Neuronal stem cell (in vitro differentiated cells): Measurements from ENCODE around the gene CRABP1.

Experiments
- DNase-seq: peaks from one replicate; pipeline ENCODE4 v3.0.0-alpha.2; 2013; ENCODE audit warnings: low spot score
- H2AFZ ChIP-seq: one replicate; pipeline ENCODE4 v1.6.1; 2013; ENCODE audit warnings: mild to moderate bottlenecking, low read length, inconsistent platforms
- H2AK5ac ChIP-seq: 2 replicates; pipeline ENCODE4 v1.6.1; 2013; ENCODE audit warnings: low read depth, mild to moderate bottlenecking, inconsistent platforms, low read length, moderate library complexity, mixed read lengths
- H2BK120ac ChIP-seq: 2 replicates; pipeline ENCODE4 v1.6.1; 2013; ENCODE audit warnings: low read depth, mild to moderate bottlenecking, inconsistent platforms, low read length, moderate library complexity, mixed read lengths
- H2BK12ac ChIP-seq: one replicate; pipeline ENCODE4 v1.6.1; 2013; ENCODE audit warnings: low read length, inconsistent platforms
- H2BK15ac ChIP-seq: 2 replicates; pipeline ENCODE4 v1.6.1; 2013; ENCODE audit warnings: mild to moderate bottlenecking, low read length, inconsistent platforms, mixed read lengths
- H2BK5ac ChIP-seq: one replicate; pipeline ENCODE4 v1.6.1; 2013; ENCODE audit warnings: inconsistent platforms, mild to moderate bottlenecking, low read length, moderate library complexity
- H3K14ac ChIP-seq: one replicate; pipeline ENCODE4 v1.6.1; 2013; ENCODE audit warnings: low read length, inconsistent platforms
- H3K18ac ChIP-seq: 2 replicates; pipeline ENCODE4 v1.6.1; 2013; ENCODE audit warnings: low read length, inconsistent platforms
- H3K23ac ChIP-seq: 2 replicates; pipeline ENCODE4 v1.6.1; 2013; ENCODE audit warnings: low read depth, mild to moderate bottlenecking, mixed read lengths, low read length, inconsistent platforms; ENCODE audit not compliant: poor library complexity
- H3K27ac ChIP-seq: replicated peaks from 3 replicates; pipeline ENCODE4 v1.5.1; 2013; ENCODE audit warnings: low read length, inconsistent platforms
- H3K27me3 ChIP-seq, 3 experiments: 2 replicates each; pipeline ENCODE4 v1.6.1; 2013; ENCODE audit warnings: low read length in 3 of 3, mild to moderate bottlenecking in 2 of 3, inconsistent platforms in 1 of 3, low read depth in 1 of 3, mixed read lengths in 1 of 3, moderate library complexity in 1 of 3; ENCODE audit not compliant: control insufficient read depth in 3 of 3, insufficient read depth in 3 of 3
- H3K36me3 ChIP-seq, 2 donors: replicated peaks in 1 of 2; 2 replicates each; pipeline ENCODE4 v1.6.1; 2013; ENCODE audit warnings: low read length in 2 of 2; ENCODE audit not compliant: control insufficient read depth in 2 of 2, insufficient read depth in 2 of 2
- H3K4ac ChIP-seq: 2 replicates; pipeline ENCODE4 v1.6.1; 2013; ENCODE audit warnings: inconsistent platforms, mild to moderate bottlenecking, low read length, moderate library complexity
- H3K4me1 ChIP-seq, 2 donors: 1 replicate in 1 of 2; 2 replicates in 1 of 2; pipeline ENCODE4 v1.6.1; 2013; ENCODE audit warnings: low read length in 2 of 2, low read depth in 1 of 2; ENCODE audit not compliant: control insufficient read depth in 2 of 2, insufficient read depth in 1 of 2
- H3K4me2 ChIP-seq: one replicate; pipeline ENCODE4 v1.6.1; 2013; ENCODE audit warnings: mild to moderate bottlenecking, low read length, inconsistent platforms; ENCODE audit not compliant: insufficient read depth, poor library complexity, severe bottlenecking
- H3K4me3 ChIP-seq, 2 donors: 2 replicates each; pipeline ENCODE4 v1.5.1; 2013; ENCODE audit warnings: low read length in 2 of 2, mild to moderate bottlenecking in 2 of 2, inconsistent platforms in 1 of 2, moderate library complexity in 1 of 2
- H3K79me1 ChIP-seq: one replicate; pipeline ENCODE4 v1.6.1; 2013; ENCODE audit warnings: low read depth, mild to moderate bottlenecking, inconsistent platforms, low read length, moderate library complexity
- H3K9ac ChIP-seq: one replicate; pipeline ENCODE4 v1.6.1; 2013; ENCODE audit warnings: mild to moderate bottlenecking, low read depth, low read length, inconsistent platforms; ENCODE audit not compliant: poor library complexity
- H3K9me3 ChIP-seq, 2 donors: replicated peaks in 1 of 2; 2 replicates each; pipeline versions ENCODE3 to v1.6.1; 2013; ENCODE audit warnings: low read length in 2 of 2, mild to moderate bottlenecking in 2 of 2, inconsistent platforms in 1 of 2, low read depth in 1 of 2, mixed read lengths in 1 of 2, moderate library complexity in 1 of 2; ENCODE audit not compliant: control insufficient read depth in 2 of 2, insufficient read depth in 1 of 2
- H4K8ac ChIP-seq: one replicate; pipeline ENCODE4 v1.6.1; 2013; ENCODE audit warnings: low read depth, mild to moderate bottlenecking, inconsistent platforms, low read length, moderate library complexity
- H4K91ac ChIP-seq: one replicate; pipeline ENCODE4 v1.6.1; 2013; ENCODE audit warnings: low read length, low read depth, mild to moderate bottlenecking, inconsistent platforms; ENCODE audit not compliant: poor library complexity
- WGBS, 2 donors: extraction: QIAGEN DNeasy Blood & Tissue Kit; methylation state at CpG; one replicate each; pipeline ENCODE4 v1.1.7; 2013; ENCODE audit warnings: missing lambda C conversion rate in 2 of 2, mixed read lengths in 1 of 2; ENCODE audit not compliant: insufficient read length in 2 of 2, insufficient replicate concordance in 1 of 2; ENCODE audit errors: extremely low coverage in 2 of 2; 5-methylcytosine and 5-hydroxymethylcytosine counted together

CRABP1 gene

GRCh38 chr15:78311292-78311691 is 28.9 kb upstream of the CRABP1 start:
- no peak overlapping the region for H3K4me2 ChIP-seq
- no peak overlapping the region for H2AK5ac ChIP-seq
- no peak overlapping the region for H3K18ac ChIP-seq
- peaks cover 19 to 29% of the 10 kb centered on the region in 2 donors for H3K4me1 ChIP-seq
- H2BK15ac ChIP-seq = no peak overlapping the region
- H3K27me3 ChIP-seq = peaks cover 0 to 1% (median 0%) of the 10 kb centered on the region in 3 experiments
- H2AFZ ChIP-seq = no peak overlapping the region
- no peak overlapping the region for H3K27ac ChIP-seq
- H3K9me3 ChIP-seq = no peaks in the 10 kb centered on the region
- H4K91ac ChIP-seq = no peak overlapping the region
- no CpG with 5 or more reads among the region's 3 CpGs for WGBS, 2 donors
- H3K4me3 ChIP-seq = no peak overlapping the region
- no peaks in the 10 kb centered on the region for H3K36me3 ChIP-seq
- H2BK5ac ChIP-seq = no peak overlapping the region
- H2BK120ac ChIP-seq = no peak overlapping the region
- H3K4ac ChIP-seq = no peak overlapping the region
- no peaks in the 10 kb centered on the region for H3K79me1 ChIP-seq
- H3K14ac ChIP-seq = no peak overlapping the region
- H3K9ac ChIP-seq = no peak overlapping the region
- H3K23ac ChIP-seq = no peak overlapping the region
- no peak overlapping the region for H2BK12ac ChIP-seq
- H4K8ac ChIP-seq = no peak overlapping the region
- DNase-seq = no peak

GRCh38 chr15:78312536-78312935 is 27.6 kb upstream of the CRABP1 start:
- no peak overlapping the region for H3K14ac ChIP-seq
- no peak overlapping the region for H3K18ac ChIP-seq
- peak overlapping the region; percentile 13 for H3K27ac ChIP-seq
- H3K9ac ChIP-seq = no peak overlapping the region
- no peak overlapping the region for H3K4me3 ChIP-seq
- no peak overlapping the region for H4K91ac ChIP-seq
- H2AFZ ChIP-seq = peak overlapping the region; percentile 86
- no CpG with 5 or more reads among the region's 4 CpGs for WGBS, 2 donors
- H3K4me2 ChIP-seq = no peak overlapping the region
- H2BK5ac ChIP-seq = no peak overlapping the region
- H3K23ac ChIP-seq = no peak overlapping the region
- H3K9me3 ChIP-seq = no peaks in the 10 kb centered on the region
- H2BK120ac ChIP-seq = no peak overlapping the region
- peak overlapping the region; percentile 62 for H2BK15ac ChIP-seq
- peaks cover 27 to 40% of the 10 kb centered on the region in 2 donors for H3K4me1 ChIP-seq
- H3K4ac ChIP-seq = no peak overlapping the region
- DNase-seq = no peak
- H4K8ac ChIP-seq = no peak overlapping the region
- H2BK12ac ChIP-seq = peak overlapping the region; percentile 77
- H3K27me3 ChIP-seq = peaks cover 0 to 1% (median 0%) of the 10 kb centered on the region in 3 experiments
- no peaks in the 10 kb centered on the region for H3K79me1 ChIP-seq
- H3K36me3 ChIP-seq = no peaks in the 10 kb centered on the region
- H2AK5ac ChIP-seq = peak overlapping the region; percentile 66

- no peak overlapping the region for H3K23ac ChIP-seq
- no peak overlapping the region for H4K8ac ChIP-seq
- H2BK120ac ChIP-seq = no peak overlapping the region
- H3K27me3 ChIP-seq = peaks cover 0 to 1% (median 0%) of the 10 kb centered on the region in 3 experiments
- H3K4ac ChIP-seq = no peak overlapping the region
- no CpG with 5 or more reads among the region's 5 CpGs for WGBS, 2 donors
- H3K79me1 ChIP-seq = no peaks in the 10 kb centered on the region
- no peak overlapping the region for H3K4me2 ChIP-seq
- no peak for DNase-seq
- no peak overlapping the region for H3K4me3 ChIP-seq
- H3K27ac ChIP-seq = no peak overlapping the region
- H3K14ac ChIP-seq = no peak overlapping the region
- H3K18ac ChIP-seq = no peak overlapping the region
- peak overlapping the region; percentile 39 for H2BK15ac ChIP-seq
- H3K4me1 ChIP-seq = peaks cover 27 to 39% of the 10 kb centered on the region in 2 donors
- H2BK5ac ChIP-seq = no peak overlapping the region
- H2AFZ ChIP-seq = peak overlapping the region; percentile 86
- no peak overlapping the region for H3K9ac ChIP-seq
- no peak overlapping the region for H4K91ac ChIP-seq
- no peak overlapping the region for H2BK12ac ChIP-seq
- no peaks in the 10 kb centered on the region for H3K9me3 ChIP-seq
- H2AK5ac ChIP-seq = peak overlapping the region; percentile 58
- no peaks in the 10 kb centered on the region for H3K36me3 ChIP-seq
Measured at GRCh38 chr15:78312957-78313356, 27.2 kb upstream of the CRABP1 start.

GRCh38 chr15:78313383-78313782 is 26.8 kb upstream of the CRABP1 start:
- Histone ChIP-seq H3K18ac (peak overlapping the region; percentile 4), H3K4me3 (no peak overlapping the region), H4K91ac (peak overlapping the region; percentile 19), H3K14ac (no peak overlapping the region), H3K4me1 (peaks cover 27 to 36% of the 10 kb centered on the region in 2 donors), H3K9me3 (no peaks in the 10 kb centered on the region), H3K23ac (no peak overlapping the region), H3K9ac (no peak overlapping the region), H2BK15ac (peak overlapping the region; percentile 39), H3K79me1 (no peaks in the 10 kb centered on the region), H3K4ac (no peak overlapping the region), H3K4me2 (no peak overlapping the region), H2AFZ (peak overlapping the region; percentile 86), H3K27me3 (no peaks in the 10 kb centered on the region), H2BK120ac (no peak overlapping the region), H2BK12ac (peak overlapping the region; percentile 11), H3K27ac (no peak overlapping the region), H2AK5ac (peak overlapping the region; percentile 58), H2BK5ac (no peak overlapping the region), H4K8ac (peak overlapping the region; percentile 7), H3K36me3 (no peaks in the 10 kb centered on the region)
- no peak for DNase-seq
- no CpG with 5 or more reads among the region's 8 CpGs for WGBS, 2 donors
